H1 (cell line): ENCODE data around the gene HCK. TPM values are rescaled to one million over a fixed set of nuclear protein-coding genes. Genes with fewer than 3 reads are reported as not detected.

ENCODE experiments used
- CTCF ChIA-PET: fragments of 300-600 bp; sonication (Branson Sonifier 250); formaldehyde crosslinking; loops from one replicate; lab custom pipeline; 2021; ENCODE audit not compliant: partially characterized antibody; lab: Charles Lee
- POLR2A ChIA-PET: fragments of 300-600 bp; sonication (Branson Sonifier 250); formaldehyde crosslinking; loops from one replicate; lab custom pipeline; 2021; ENCODE audit warnings: inconsistent platforms; ENCODE audit not compliant: partially characterized antibody; lab: Charles Lee
- DNase-seq, 2 experiments: peaks; one replicate each; pipeline versions ENCODE4 v3.0.0 to v3.0.0-alpha.2; 2010 to 2022; ENCODE audit warnings: low spot score in 2 of 2, low read depth in 1 of 2, mixed read lengths in 1 of 2
- FAIRE-seq: peaks from 2 replicates; lab custom pipeline; 2011; peaks lifted over from hg19 to GRCh38; lab: Jason Lieb, UNC
- H2AFZ ChIP-seq: 2 replicates; pipeline ENCODE4 v1.8.1; 2012; ENCODE audit warnings: low read length, inconsistent platforms
- H2AK5ac ChIP-seq: 2 replicates; pipeline ENCODE4 v1.6.1; 2013; ENCODE audit warnings: low read depth, low read length
- H2BK120ac ChIP-seq: replicated peaks from 2 replicates; pipeline ENCODE3; 2013; ENCODE audit warnings: low read depth, low read length, inconsistent platforms
- H2BK12ac ChIP-seq: 2 replicates; pipeline ENCODE4 v1.6.1; 2013; ENCODE audit warnings: low read depth, low read length
- H2BK15ac ChIP-seq: 2 replicates; pipeline ENCODE4 v1.6.1; 2013; ENCODE audit warnings: low read length
- H2BK20ac ChIP-seq: 2 replicates; pipeline ENCODE4 v1.6.1; 2013; ENCODE audit warnings: low read length
- H2BK5ac ChIP-seq: 2 replicates; pipeline ENCODE4 v1.6.1; 2013; ENCODE audit warnings: low read depth, low read length
- H3K14ac ChIP-seq: 2 replicates; pipeline ENCODE4 v1.6.1; 2013; ENCODE audit warnings: inconsistent platforms; ENCODE audit not compliant: insufficient read length
- H3K18ac ChIP-seq: 2 replicates; pipeline ENCODE4 v1.6.1; 2013; ENCODE audit warnings: low read length; ENCODE audit errors: extremely low read depth
- H3K23ac ChIP-seq: 2 replicates; pipeline ENCODE4 v1.6.1; 2013; ENCODE audit warnings: inconsistent platforms; ENCODE audit not compliant: insufficient read length
- H3K23me2 ChIP-seq: 2 replicates; pipeline ENCODE4 v1.6.1; 2013; ENCODE audit warnings: low read depth, low read length
- H3K27ac ChIP-seq: 2 replicates; pipeline ENCODE4 v1.6.1; 2011; ENCODE audit warnings: low read depth, low read length, inconsistent platforms
- H3K27me3 ChIP-seq, 4 experiments: replicated peaks in 1 of 4; 1 replicate in 1 of 4; 2 replicates in 3 of 4; pipeline versions ENCODE4 v1.6.1 to v1.8.1; 2011 to 2013; ENCODE audit warnings: low read length in 3 of 4, mild to moderate bottlenecking in 3 of 4, inconsistent platforms in 2 of 4, mixed read lengths in 2 of 4, moderate library complexity in 1 of 4; ENCODE audit not compliant: control insufficient read depth in 3 of 4, insufficient read depth in 3 of 4; ENCODE audit errors: extremely low read depth in 1 of 4
- H3K36me3 ChIP-seq, 4 experiments: 2 replicates each; pipeline versions ENCODE4 v1.6.1 to v1.8.1; 2011 to 2013; ENCODE audit warnings: mild to moderate bottlenecking in 4 of 4, low read length in 3 of 4, moderate library complexity in 2 of 4, control low read depth in 1 of 4, inconsistent platforms in 1 of 4; ENCODE audit not compliant: insufficient read depth in 4 of 4, control insufficient read depth in 2 of 4
- H3K4ac ChIP-seq: replicated peaks from 2 replicates; pipeline ENCODE3; 2013; ENCODE audit warnings: low read length, low read depth, mixed read lengths, inconsistent platforms; ENCODE audit not compliant: insufficient read length
- H3K4me1 ChIP-seq, 4 experiments: replicated peaks in 1 of 4; 1 replicate in 1 of 4; 2 replicates in 3 of 4; pipeline versions ENCODE4 v1.6.1 to v1.8.1; 2011 to 2013; ENCODE audit warnings: low read length in 3 of 4, inconsistent platforms in 2 of 4, mixed read lengths in 1 of 4; ENCODE audit not compliant: insufficient read depth in 4 of 4, control insufficient read depth in 3 of 4
- H3K4me2 ChIP-seq, 2 experiments: 2 replicates each; pipeline versions ENCODE4 v1.6.1 to v1.8.1; 2011 to 2013; ENCODE audit warnings: low read depth in 2 of 2, low read length in 2 of 2, control low read depth in 1 of 2, inconsistent platforms in 1 of 2, mild to moderate bottlenecking in 1 of 2; ENCODE audit not compliant: insufficient read depth in 1 of 2
- H3K4me3 ChIP-seq, 4 experiments: fragments of 200-600, 300-600 bp in 1 of 4; sonication (generic), shearing (Covaris generic), sonication (Bioruptor Twin) in 1 of 4; 2 replicates each; pipeline versions ENCODE4 v1.5.1 to v1.8.1; 2011 to 2016; ENCODE audit warnings: low read length in 4 of 4, low read depth in 3 of 4, control low read depth in 2 of 4, inconsistent platforms in 2 of 4, mild to moderate bottlenecking in 2 of 4, mixed read lengths in 1 of 4, moderate library complexity in 1 of 4; ENCODE audit not compliant: insufficient read depth in 2 of 4; ENCODE audit errors: extremely low read depth in 1 of 4
- H3K56ac ChIP-seq: replicated peaks from 2 replicates; pipeline ENCODE3; 2013; ENCODE audit warnings: low read depth, mild to moderate bottlenecking, mixed read lengths, low read length, inconsistent platforms; ENCODE audit not compliant: insufficient read length
- H3K79me1 ChIP-seq: 2 replicates; pipeline ENCODE4 v1.6.1; 2013; ENCODE audit warnings: low read depth, low read length, control low read depth
- H3K79me2 ChIP-seq, 2 experiments: 2 replicates each; pipeline versions ENCODE4 v1.6.1 to v1.8.1; 2012 to 2013; ENCODE audit warnings: low read length in 2 of 2, mild to moderate bottlenecking in 2 of 2, inconsistent platforms in 1 of 2; ENCODE audit not compliant: insufficient read depth in 2 of 2, control insufficient read depth in 1 of 2
- H3K9ac ChIP-seq, 4 experiments: replicated peaks in 1 of 4; 1 replicate in 1 of 4; 2 replicates in 3 of 4; pipeline versions ENCODE4 v1.6.1 to v1.8.1; 2011 to 2013; ENCODE audit warnings: low read depth in 3 of 4, low read length in 3 of 4, control low read depth in 2 of 4, mild to moderate bottlenecking in 2 of 4, moderate library complexity in 2 of 4, inconsistent platforms in 1 of 4; ENCODE audit errors: extremely low read depth in 1 of 4
- H3K9me3 ChIP-seq, 2 experiments: 2 replicates each; pipeline versions ENCODE4 v1.6.1 to v1.8.1; 2012 to 2013; ENCODE audit warnings: mild to moderate bottlenecking in 2 of 2, moderate library complexity in 2 of 2, control low read depth in 1 of 2, inconsistent platforms in 1 of 2, low read depth in 1 of 2, low read length in 1 of 2, mixed read lengths in 1 of 2; ENCODE audit not compliant: insufficient read depth in 2 of 2
- H4K20me1 ChIP-seq, 2 experiments: replicated peaks in 1 of 2; 2 replicates each; pipeline versions ENCODE3 to v1.8.1; 2011 to 2013; ENCODE audit warnings: inconsistent platforms in 2 of 2, low read length in 2 of 2, mild to moderate bottlenecking in 1 of 2; ENCODE audit not compliant: insufficient read depth in 2 of 2, control insufficient read depth in 1 of 2
- H4K5ac ChIP-seq: 2 replicates; pipeline ENCODE4 v1.6.1; 2013; ENCODE audit warnings: low read length, low read depth, mixed read lengths, inconsistent platforms; ENCODE audit not compliant: insufficient read length
- H4K8ac ChIP-seq: 2 replicates; pipeline ENCODE4 v1.8.0; 2013; ENCODE audit warnings: mild to moderate bottlenecking, moderate library complexity, low read length, inconsistent platforms; ENCODE audit not compliant: insufficient read depth; ENCODE audit errors: extremely low read depth
- H4K91ac ChIP-seq: replicated peaks from 2 replicates; pipeline ENCODE3; 2013; ENCODE audit warnings: low read length, mixed read lengths, inconsistent platforms; ENCODE audit not compliant: insufficient read length
- ATF2 ChIP-seq: IDR thresholded peaks from 2 replicates; pipeline ENCODE4 v1.6.1; 2012; ENCODE audit warnings: low read length, inconsistent platforms
- BCL11A ChIP-seq, 2 experiments: IDR thresholded peaks; one replicate each; pipeline ENCODE4 v1.6.1; 2011; ENCODE audit warnings: low read depth in 2 of 2, low read length in 2 of 2, mild to moderate bottlenecking in 2 of 2
- HDAC2 ChIP-seq, 2 experiments: fragments of 300-600 bp in 1 of 2; sonication (generic) in 1 of 2; IDR thresholded peaks; 2 replicates each; pipeline ENCODE4 v1.6.1; 2011 to 2012; ENCODE audit warnings: low read depth in 2 of 2, low read length in 2 of 2, mild to moderate bottlenecking in 2 of 2, moderate library complexity in 2 of 2, borderline replicate concordance in 1 of 2, inconsistent platforms in 1 of 2
- KDM1A ChIP-seq: fragments of 200-600, 300-600 bp; sonication (generic); IDR thresholded peaks from 2 replicates; pipeline ENCODE4 v1.7.1; 2016; ENCODE audit warnings: mild to moderate bottlenecking, low read length, borderline replicate concordance
- POLR2A ChIP-seq, 2 experiments: IDR thresholded peaks; 1 replicate in 1 of 2; 2 replicates in 1 of 2; pipeline ENCODE4 v1.6.1; 2011; ENCODE audit warnings: low read depth in 2 of 2, low read length in 2 of 2, mild to moderate bottlenecking in 2 of 2; ENCODE audit errors: control extremely low read depth in 1 of 2
- RAD21 ChIP-seq, 2 experiments: IDR thresholded peaks in 1 of 2; conservative IDR thresholded peaks in 1 of 2; 2 replicates each; pipeline ENCODE4 v1.6.1; 2011; ENCODE audit warnings: low read depth in 2 of 2, low read length in 2 of 2, improper control_type of control experiment in 1 of 2, inconsistent platforms in 1 of 2, mild to moderate bottlenecking in 1 of 2, moderate library complexity in 1 of 2
- SP2 ChIP-seq: IDR thresholded peaks from 2 replicates; pipeline ENCODE4 v1.6.1; 2012; ENCODE audit warnings: mild to moderate bottlenecking, low read length, inconsistent platforms
- WGBS, 2 experiments: shearing (Covaris generic) in 1 of 2; methylation state at CpG; one replicate each; pipeline versions ENCODE4 v1.1.6 to v1.1.7; 2013 to 2015; ENCODE audit warnings: low lambda C conversion rate in 2 of 2, mixed read lengths in 2 of 2, inconsistent platforms in 1 of 2, low coverage in 1 of 2, missing lambda C conversion rate in 1 of 2; ENCODE audit not compliant: insufficient replicate concordance in 2 of 2, insufficient coverage in 1 of 2, insufficient read length in 1 of 2; ENCODE audit errors: extremely low coverage in 1 of 2, missing lambda C conversion rate in 1 of 2; 5-methylcytosine and 5-hydroxymethylcytosine counted together
- polyA plus RNA-seq, 7 experiments: library from polyadenylated mRNA; depleted of rRNA in 3 of 7; stranded (reverse) in 5 of 7; unstranded in 2 of 7; fragments of >200 nt in 5 of 7; fragments of 200-250 nt in 2 of 7; gene quantifications; 1 replicate in 5 of 7; 2 replicates in 1 of 7; 4 replicates in 1 of 7; pipeline versions ENCODE4 v1.2.1 to v1.2.3, GENCODE V29; 2011 to 2013; ENCODE audit warnings: missing spikeins in 2 of 7, mixed read lengths in 2 of 7
- total RNA-seq: library from RNA; stranded (reverse); fragmentation: NEBNext Ultra II Directional; extraction: Animal tissue kit (Norgen Biotek cat#: 25700); gene quantifications from 2 replicates; pipeline ENCODE4 v1.2.1, GENCODE V29; 2021

The HCK gene
- total and polyA plus RNA-seq, 2 of the 8 experiments (the other 6 are each of a cell fraction or from before 2014, with no cell fraction given): 0.37 to 4.3 TPM

- H3K23ac ChIP-seq: no peak overlapping the region
- CTCF ChIA-PET: interaction anchor here (0.9 to 2.7 kb wide), 4 partner anchors 27 to 198 kb away, joined by 3 to 11 read pairs (median 3); no protein-coding TSS in a partner anchor
- H3K14ac ChIP-seq: no peak overlapping the region
- H3K27me3 ChIP-seq: peaks cover 0 to 14% (median 11%) of the 10 kb centered on the region in 4 experiments; a peak in 5 of 7 replicates
- FAIRE-seq: no peak
- no peaks in the 10 kb centered on the region for H4K20me1 ChIP-seq
- no peak overlapping the region for H4K91ac ChIP-seq
- no peak overlapping the region for H3K9ac ChIP-seq
- no peak overlapping the region for H2BK12ac ChIP-seq
- H3K4me1 ChIP-seq: peaks cover 0 to 5% (median 4%) of the 10 kb centered on the region in 4 experiments; a peak in 5 of 7 replicates
- no peak overlapping the region for H2BK20ac ChIP-seq
- TF ChIP-seq RAD21 (IDR thresholded peaks at IDR 0.05 in 1 of 2, conservative IDR thresholded peaks at IDR 0.05 in 1 of 2; ENCODE audit: low read depth in 2 of 2, low read length in 2 of 2) (0 out of 4 replicates have a peak, but pooled peaks of 1 of the 2 experiments have one; percentile 8), ATF2 (no peak), SP2 (no peak), BCL11A (IDR thresholded peaks at IDR 0.05; ENCODE audit: low read depth in 2 of 2, low read length in 2 of 2) (no peak), POLR2A (IDR thresholded peaks at IDR 0.05; ENCODE audit: control extremely low read depth in 1 of 2, low read depth in 2 of 2, low read length in 2 of 2) (no peak), HDAC2 (IDR thresholded peaks at IDR 0.05; ENCODE audit: borderline replicate concordance in 1 of 2, low read depth in 2 of 2, low read length in 2 of 2) (no peak), KDM1A (no peak)
- TF ChIP-seq, all 59 proteins: peak for 1
- Histone ChIP-seq H2BK120ac (no peak overlapping the region), H3K4me2 (no peak overlapping the region), H2AFZ (no peak overlapping the region), H3K23me2 (peaks cover 2% of the 10 kb centered on the region; the same call in 1 of the 2 replicates), H3K9me3 (no peaks in the 10 kb centered on the region), H4K5ac (no peak overlapping the region), H3K79me1 (no peaks in the 10 kb centered on the region), H2BK15ac (no peak overlapping the region), H2AK5ac (no peak overlapping the region), H3K4ac (no peak overlapping the region), H4K8ac (no peak overlapping the region), H3K36me3 (no peaks in the 10 kb centered on the region), H3K4me3 (no peak overlapping the region), H3K27ac (no peak overlapping the region), H3K79me2 (no peaks in the 10 kb centered on the region), H2BK5ac (no peak overlapping the region), H3K56ac (no peak overlapping the region), H3K18ac (no peak overlapping the region)
- DNase-seq: no peak
- POLR2A ChIA-PET: no interaction called here
- WGBS, 2 experiments: 89% methylated on average over 8 of the region's 8 CpGs; no CpG with 5 or more reads in 1 of the 2 experiments
These were observed 5.7 kb downstream of the HCK start for GRCh38 chr20:32057656-32058184.
